Suprapubic skin (tissue), 4 donors: ENCODE measurements around the gene KIF6. TPM values are rescaled to one million over a fixed set of nuclear protein-coding genes. Genes with fewer than 3 reads are reported as not detected.

Source experiments
- DNase-seq, 2 donors: peaks; one replicate each; pipeline ENCODE4 v3.0.0-alpha.2; 2019; ENCODE audit warnings: low spot score in 2 of 2
- H3K27ac ChIP-seq: fragments of 200-600 bp; sonication (generic); one replicate; pipeline ENCODE4 v1.5.1; 2019
- H3K27me3 ChIP-seq: fragments of 200-600 bp; sonication (generic); one replicate; pipeline ENCODE4 v1.5.1; 2019
- H3K36me3 ChIP-seq: fragments of 200-600 bp; sonication (generic); one replicate; pipeline ENCODE4 v1.5.1; 2019
- H3K4me1 ChIP-seq: fragments of 200-600 bp; sonication (generic); one replicate; pipeline ENCODE4 v1.5.1; 2019
- H3K4me3 ChIP-seq: fragments of 200-600 bp; sonication (generic); one replicate; pipeline ENCODE4 v1.5.1; 2019; ENCODE audit warnings: mild to moderate bottlenecking
- H3K9me3 ChIP-seq: fragments of 200-600 bp; sonication (generic); one replicate; pipeline ENCODE4 v1.5.1; 2019
- EP300 ChIP-seq: sonication (generic); formaldehyde crosslinking; IDR thresholded peaks from one replicate; pipeline ENCODE4 v1.6.1; 2017; ENCODE audit warnings: antibody characterized with exemption
- POLR2A ChIP-seq, 2 donors: fragments of 450-650 bp; IDR thresholded peaks; one replicate each; pipeline ENCODE4 v1.6.1; 2017; ENCODE audit warnings: antibody characterized with exemption in 2 of 2, mild to moderate bottlenecking in 2 of 2, moderate library complexity in 2 of 2
- POLR2AphosphoS5 ChIP-seq, 3 donors: sonication (generic); formaldehyde crosslinking; IDR thresholded peaks; one replicate each; pipeline ENCODE4 v1.6.1; 2017; ENCODE audit warnings: antibody characterized with exemption in 3 of 3
- WGBS: methylation state at CpG from one replicate; pipeline ENCODE4 v1.1.5; 2018; 5-methylcytosine and 5-hydroxymethylcytosine counted together
- total RNA-seq, 4 donors: library from RNA; depleted of rRNA; stranded (reverse); fragments of >200 nt; gene quantifications; one replicate each; pipeline ENCODE4 v1.1.0, GENCODE V29; 2016
- TF ChIP-seq, protein P1 (sequence below), 2 donors: fragments of 200-600 bp in 1 of 2; fragments of 450-650 bp in 1 of 2; sonication (generic) in 1 of 2; IDR thresholded peaks; one replicate each; pipeline ENCODE4 v1.5.1; 2016 to 2019; ENCODE audit warnings: antibody characterized with exemption in 2 of 2, mild to moderate bottlenecking in 1 of 2, moderate library complexity in 1 of 2

The KIF6 gene
- total RNA-seq, 4 donors from 2014 or later = 0.18 to 1.1 TPM; not detected in 2

GRCh38 chr6:39441986-39442385 is 283.2 kb downstream of the KIF6 start:
- Histone ChIP-seq H3K4me1 (no peaks in the 10 kb centered on the region), H3K36me3 (no peaks in the 10 kb centered on the region), H3K4me3 (no peak overlapping the region), H3K27ac (no peak overlapping the region), H3K9me3 (no peaks in the 10 kb centered on the region), H3K27me3 (no peaks in the 10 kb centered on the region)
- WGBS = 82% methylated on average over 4 of the region's 4 CpGs
- DNase-seq = no peak
- TF ChIP-seq POLR2AphosphoS5 (IDR thresholded peaks at IDR 0.05) = no peak
- no peak for TF ChIP-seq EP300
- no peak for TF ChIP-seq POLR2A (IDR thresholded peaks at IDR 0.05)
- TF ChIP-seq, protein P1, sequence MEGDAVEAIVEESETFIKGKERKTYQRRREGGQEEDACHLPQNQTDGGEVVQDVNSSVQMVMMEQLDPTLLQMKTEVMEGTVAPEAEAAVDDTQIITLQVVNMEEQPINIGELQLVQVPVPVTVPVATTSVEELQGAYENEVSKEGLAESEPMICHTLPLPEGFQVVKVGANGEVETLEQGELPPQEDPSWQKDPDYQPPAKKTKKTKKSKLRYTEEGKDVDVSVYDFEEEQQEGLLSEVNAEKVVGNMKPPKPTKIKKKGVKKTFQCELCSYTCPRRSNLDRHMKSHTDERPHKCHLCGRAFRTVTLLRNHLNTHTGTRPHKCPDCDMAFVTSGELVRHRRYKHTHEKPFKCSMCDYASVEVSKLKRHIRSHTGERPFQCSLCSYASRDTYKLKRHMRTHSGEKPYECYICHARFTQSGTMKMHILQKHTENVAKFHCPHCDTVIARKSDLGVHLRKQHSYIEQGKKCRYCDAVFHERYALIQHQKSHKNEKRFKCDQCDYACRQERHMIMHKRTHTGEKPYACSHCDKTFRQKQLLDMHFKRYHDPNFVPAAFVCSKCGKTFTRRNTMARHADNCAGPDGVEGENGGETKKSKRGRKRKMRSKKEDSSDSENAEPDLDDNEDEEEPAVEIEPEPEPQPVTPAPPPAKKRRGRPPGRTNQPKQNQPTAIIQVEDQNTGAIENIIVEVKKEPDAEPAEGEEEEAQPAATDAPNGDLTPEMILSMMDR (IDR thresholded peaks at IDR 0.05) = no peak

- Histone ChIP-seq H3K4me3 (no peak overlapping the region), H3K4me1 (no peaks in the 10 kb centered on the region), H3K9me3 (no peaks in the 10 kb centered on the region), H3K36me3 (no peaks in the 10 kb centered on the region), H3K27ac (no peak overlapping the region), H3K27me3 (no peaks in the 10 kb centered on the region)
- WGBS = 94% methylated on average over 6 of the region's 6 CpGs
- no peak for DNase-seq
- TF ChIP-seq POLR2AphosphoS5 (IDR thresholded peaks at IDR 0.05) (no peak), POLR2A (IDR thresholded peaks at IDR 0.05) (no peak), EP300 (no peak)
- TF ChIP-seq, protein P1 (IDR thresholded peaks at IDR 0.05) = no peak
Observed at GRCh38 chr6:39441301-39441700, 283.9 kb downstream of the KIF6 start.

GRCh38 chr6:39440039-39440426 is 285.2 kb downstream of the KIF6 start:
- no peak overlapping the region for H3K4me3 ChIP-seq
- H3K36me3 ChIP-seq = no peaks in the 10 kb centered on the region
- 76% methylated on average over 7 of the region's 7 CpGs for WGBS
- TF ChIP-seq EP300 (no peak), POLR2AphosphoS5 (IDR thresholded peaks at IDR 0.05) (no peak), POLR2A (IDR thresholded peaks at IDR 0.05) (no peak)
- TF ChIP-seq, protein P1 (IDR thresholded peaks at IDR 0.05) = no peak
- no peaks in the 10 kb centered on the region for H3K4me1 ChIP-seq
- H3K9me3 ChIP-seq = no peaks in the 10 kb centered on the region
- H3K27ac ChIP-seq = no peak overlapping the region
- DNase-seq = no peak
- H3K27me3 ChIP-seq = no peaks in the 10 kb centered on the region

DNA sequence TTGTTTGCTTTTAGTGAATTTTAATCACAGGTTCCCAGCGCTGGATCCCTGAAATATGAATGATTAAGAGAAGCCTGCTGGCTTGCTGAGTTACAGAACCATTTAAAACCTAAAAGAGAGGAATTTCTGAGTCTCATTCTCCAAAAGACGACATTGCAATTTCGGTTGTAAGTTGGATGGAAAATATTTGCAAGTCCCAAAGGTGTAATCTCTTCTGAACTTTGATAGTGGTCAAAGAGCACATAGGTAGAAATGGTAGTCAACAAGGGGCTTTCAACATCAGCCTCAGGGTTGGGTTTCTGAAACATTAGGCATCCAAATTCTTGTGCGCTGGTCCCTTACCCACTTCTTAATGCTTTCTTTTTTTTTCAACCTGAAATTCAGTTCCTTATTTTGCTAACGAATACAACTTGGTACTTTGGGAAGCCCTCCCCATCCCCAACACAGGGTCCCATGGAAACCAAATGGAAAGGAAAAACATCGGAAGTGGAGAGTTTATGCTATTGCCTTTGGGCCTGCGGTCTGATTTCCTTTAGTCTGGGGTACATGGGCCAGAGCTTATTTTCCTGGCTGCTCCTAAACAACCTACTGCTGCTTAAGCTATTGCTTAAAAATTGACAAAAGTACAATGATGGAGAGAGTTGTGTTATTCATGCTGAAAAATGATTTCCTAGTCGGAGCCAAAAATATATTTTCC is 285.7 kb downstream of the KIF6 start:
- no peaks in the 10 kb centered on the region for H3K36me3 ChIP-seq
- 84% methylated on average over 8 of the region's 8 CpGs for WGBS

DNA sequence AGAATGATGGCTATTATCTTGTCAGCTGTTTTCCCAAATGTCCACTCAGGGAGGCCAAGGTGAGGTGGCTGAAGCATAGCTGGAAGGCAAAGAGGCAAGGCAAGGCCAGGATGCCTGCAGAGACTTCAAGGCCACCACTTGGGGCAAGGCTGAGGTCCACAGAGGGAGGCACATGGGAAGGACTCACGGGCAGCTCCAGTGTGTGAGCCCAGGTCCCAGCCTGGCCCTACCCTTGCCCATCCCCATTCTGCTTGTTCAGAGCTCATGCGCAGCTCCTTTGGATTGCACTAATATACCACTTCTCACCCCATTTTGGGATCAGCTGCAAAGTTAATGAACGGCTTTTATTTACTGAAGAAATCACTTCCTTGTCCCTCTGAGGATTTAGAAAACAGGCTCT is 291.6 kb downstream of the KIF6 start:
- Histone ChIP-seq H3K4me1 (peaks cover 17% of the 10 kb centered on the region), H3K27me3 (no peaks in the 10 kb centered on the region), H3K36me3 (no peaks in the 10 kb centered on the region), H3K4me3 (no peak overlapping the region), H3K27ac (no peak overlapping the region), H3K9me3 (no peaks in the 10 kb centered on the region)
- TF ChIP-seq, protein P1 (IDR thresholded peaks at IDR 0.05) = no peak
- TF ChIP-seq EP300 (no peak), POLR2AphosphoS5 (IDR thresholded peaks at IDR 0.05) (no peak), POLR2A (IDR thresholded peaks at IDR 0.05) (no peak)
- 53% methylated on average over 3 of the region's 3 CpGs for WGBS
- DNase-seq = no peak

More for the DNA sequence above, 285.7 kb downstream of the KIF6 start:
- TF ChIP-seq POLR2AphosphoS5 (IDR thresholded peaks at IDR 0.05) (no peak), POLR2A (IDR thresholded peaks at IDR 0.05) (no peak), EP300 (no peak)
- TF ChIP-seq, protein P1 (IDR thresholded peaks at IDR 0.05) = no peak
- H3K4me3 ChIP-seq = no peak overlapping the region
- no peak for DNase-seq
- no peak overlapping the region for H3K27ac ChIP-seq
- H3K9me3 ChIP-seq = no peaks in the 10 kb centered on the region
- no peaks in the 10 kb centered on the region for H3K27me3 ChIP-seq
- H3K4me1 ChIP-seq = no peaks in the 10 kb centered on the region
